ENCODE results near the gene CHST6.
"Not testable (repeated sequence)": the region's sequence is repeated elsewhere in the genome, so short reads cannot be mapped to it uniquely, and the experiment has no call there.

The CHST6 gene

GRCh38 chr16:75475420-75475847 lies 19.8 kb downstream of the CHST6 start:
- DNase-seq (ENCODE audit: low spot score) = no peak

- no peak for DNase-seq (ENCODE audit: low spot score)
These were observed 22.0 kb downstream of the CHST6 start for GRCh38 chr16:75472908-75473877.

- DNase-seq (ENCODE audit: low spot score) = peak; percentile 57
These were observed 23.3 kb downstream of the CHST6 start for GRCh38 chr16:75471723-75472633.

GRCh38 chr16:75466760-75467159 lies 28.5 kb downstream of the CHST6 start:
- DNase-seq (ENCODE audit: low spot score) = no peak

- peak; percentile 99 for DNase-seq (ENCODE audit: low spot score)
These were observed 30.9 kb downstream of the CHST6 start, which contains the start of gene TMEM170A for GRCh38 chr16:75464122-75464918. Gene TMEM170A (minus strand): TSS chr16:75464689. CDS start chr16:75464600, 89 bp downstream.

GRCh38 chr16:75463389-75464121 lies 31.7 kb downstream of the CHST6 start:
- DNase-seq (ENCODE audit: low spot score) = not testable (repeated sequence)

- DNase-seq (ENCODE audit: low spot score) = no peak
These were observed 32.4 kb downstream of the CHST6 start for GRCh38 chr16:75462806-75463205.

- DNase-seq (ENCODE audit: low spot score) = no peak
These were observed 33.7 kb downstream of the CHST6 start for GRCh38 chr16:75461575-75461974.

- no peak for DNase-seq (ENCODE audit: low spot score)
These were observed 34.8 kb downstream of the CHST6 start for GRCh38 chr16:75460446-75460845.

- DNase-seq (ENCODE audit: low spot score) = no peak
These were observed 35.5 kb downstream of the CHST6 start for GRCh38 chr16:75459691-75460090.

- DNase-seq (ENCODE audit: low spot score) = no peak
These were observed 36.8 kb downstream of the CHST6 start for GRCh38 chr16:75458439-75458838.

- DNase-seq (ENCODE audit: low spot score) = no peak
These were observed 37.2 kb downstream of the CHST6 start for GRCh38 chr16:75458029-75458428.

- DNase-seq (ENCODE audit: low spot score) = no peak
These were observed 37.7 kb downstream of the CHST6 start for GRCh38 chr16:75457485-75458021.

GRCh38 chr16:75456971-75457370 lies 38.3 kb downstream of the CHST6 start:
- DNase-seq (ENCODE audit: low spot score) = no peak

GRCh38 chr16:75456486-75456885 lies 38.8 kb downstream of the CHST6 start:
- DNase-seq (ENCODE audit: low spot score) = not testable (repeated sequence)

- no peak for DNase-seq (ENCODE audit: low spot score)
These were observed 39.6 kb downstream of the CHST6 start for GRCh38 chr16:75455677-75456076.

GRCh38 chr16:75452464-75453190 lies 42.6 kb downstream of the CHST6 start:
- no peak for DNase-seq (ENCODE audit: low spot score)

GRCh38 chr16:75446416-75446815 lies 48.8 kb downstream of the CHST6 start:
- DNase-seq (ENCODE audit: low spot score) = no peak

- DNase-seq (ENCODE audit: low spot score) = no peak
These were observed 49.9 kb downstream of the CHST6 start for GRCh38 chr16:75445298-75445697.

GRCh38 chr16:75443298-75443697 lies 51.9 kb downstream of the CHST6 start:
- no peak for DNase-seq (ENCODE audit: low spot score)
